Measurements from ENCODE around the gene ITGB2. TPM values are rescaled to one million over a fixed set of nuclear protein-coding genes. Genes with fewer than 3 reads are reported as not detected.

The ITGB2 gene
- total RNA-seq, 2 donors from 2014 or later, result 161 to 166 TPM

GRCh38 chr21:44887807-44888580 lies 32.7 kb downstream of the ITGB2 start:
- H3K27ac ChIP-seq, result no peak overlapping the region
- H3K27me3 ChIP-seq (replicated peaks; ENCODE audit: insufficient read depth), result no peaks in the 10 kb centered on the region
- no peak for DNase-seq (ENCODE audit: low spot score)
- H3K9me3 ChIP-seq, result no peaks in the 10 kb centered on the region
- no peak for TF ChIP-seq CTCF (IDR thresholded peaks at IDR 0.05)
- H3K36me3 ChIP-seq, result no peaks in the 10 kb centered on the region
- no peak overlapping the region for H3K4me3 ChIP-seq
- ATAC-seq (ENCODE audit: insufficient number of reproducible peaks, low FRiP score, low read depth), result no peak
- H3K4me1 ChIP-seq (ENCODE audit: control insufficient read depth in 1 of 2, low read depth in 2 of 2), result no peaks in the 10 kb centered on the region

- TF ChIP-seq CTCF (IDR thresholded peaks at IDR 0.05), result no peak
- H3K27ac ChIP-seq, result no peak overlapping the region
- no peaks in the 10 kb centered on the region for H3K36me3 ChIP-seq
- ATAC-seq (ENCODE audit: insufficient number of reproducible peaks, low FRiP score, low read depth), result no peak
- H3K4me3 ChIP-seq, result no peak overlapping the region
- no peak for DNase-seq (ENCODE audit: low spot score)
- H3K27me3 ChIP-seq (replicated peaks; ENCODE audit: insufficient read depth), result no peaks in the 10 kb centered on the region
- H3K4me1 ChIP-seq (ENCODE audit: control insufficient read depth in 1 of 2, low read depth in 2 of 2), result no peaks in the 10 kb centered on the region
- H3K9me3 ChIP-seq, result no peaks in the 10 kb centered on the region
These were observed 33.4 kb downstream of the ITGB2 start for GRCh38 chr21:44887126-44887806.

- DNase-seq (ENCODE audit: low spot score), result no peak
These were observed 34.3 kb downstream of the ITGB2 start for GRCh38 chr21:44886113-44887075.

GRCh38 chr21:44885615-44886014 lies 35.1 kb downstream of the ITGB2 start:
- Histone ChIP-seq H3K4me1 (ENCODE audit: control insufficient read depth in 1 of 2, low read depth in 2 of 2) (no peaks in the 10 kb centered on the region), H3K27me3 (replicated peaks; ENCODE audit: insufficient read depth) (no peaks in the 10 kb centered on the region), H3K4me3 (no peak overlapping the region), H3K27ac (no peak overlapping the region), H3K36me3 (no peaks in the 10 kb centered on the region), H3K9me3 (no peaks in the 10 kb centered on the region)
- DNase-seq (ENCODE audit: low spot score) (no peak), ATAC-seq (ENCODE audit: insufficient number of reproducible peaks, low FRiP score, low read depth) (no peak)
- TF ChIP-seq CTCF (IDR thresholded peaks at IDR 0.05), result no peak

More at GRCh38 chr21:44886113-44887075, 34.3 kb downstream of the ITGB2 start:
- TF ChIP-seq CTCF (IDR thresholded peaks at IDR 0.05), result no peak
- Histone ChIP-seq H3K27me3 (replicated peaks; ENCODE audit: insufficient read depth) (no peaks in the 10 kb centered on the region), H3K9me3 (no peaks in the 10 kb centered on the region), H3K4me1 (ENCODE audit: control insufficient read depth in 1 of 2, low read depth in 2 of 2) (no peaks in the 10 kb centered on the region), H3K36me3 (no peaks in the 10 kb centered on the region), H3K27ac (no peak overlapping the region), H3K4me3 (no peak overlapping the region)
- no peak for ATAC-seq (ENCODE audit: insufficient number of reproducible peaks, low FRiP score, low read depth)
